PC-9 (cell line): Measurements from ENCODE around the gene PTPRG. TPM values are rescaled to one million over a fixed set of nuclear protein-coding genes. Genes with fewer than 3 reads are reported as not detected.

ENCODE experiments used
- BruUV-seq: library from RNA; stranded (reverse); fragments of 400-500 nt; replicated peaks from 2 replicates; lab custom pipeline; 2021; lab: Mats Ljungman, UMichigan
- CTCF ChIA-PET: fragments of 300-600 bp; sonication (Branson Sonifier 250); formaldehyde crosslinking; loops from one replicate; lab custom pipeline; 2022; ENCODE audit warnings: antibody characterized with exemption; lab: Charles Lee
- POLR2A ChIA-PET: fragments of 300-600 bp; sonication (Branson Sonifier 250); formaldehyde crosslinking; loops from one replicate; lab custom pipeline; 2022; ENCODE audit warnings: antibody characterized with exemption; ENCODE audit not compliant: unreplicated experiment; lab: Charles Lee
- DNase-seq, 2 experiments: peaks; one replicate each; pipeline versions ENCODE4 v3.0.0 to v3.0.0-alpha.2; 2015 to 2022; ENCODE audit warnings: mixed read lengths in 1 of 2
- H2AFZ ChIP-seq: fragments of 200-600 bp; sonication (generic); 2 replicates; pipeline ENCODE4 v1.8.1; 2017; ENCODE audit warnings: antibody characterized with exemption
- H3F3A ChIP-seq: fragments of 200-600 bp; sonication (generic); 2 replicates; pipeline ENCODE4 v1.8.1; 2017; ENCODE audit warnings: antibody characterized with exemption, mild to moderate bottlenecking, low read depth; ENCODE audit not compliant: insufficient read depth
- H3K27ac ChIP-seq: fragments of 200-600 bp; sonication (generic); 2 replicates; pipeline ENCODE4 v1.6.1; 2016; ENCODE audit warnings: mixed run types
- H3K27me3 ChIP-seq: fragments of 200-600 bp; sonication (generic); 2 replicates; pipeline ENCODE4 v1.6.1; 2016; ENCODE audit warnings: low read depth, mixed run types; ENCODE audit not compliant: insufficient read depth
- H3K36me3 ChIP-seq: fragments of 200-600 bp; sonication (generic); 2 replicates; pipeline ENCODE4 v1.6.1; 2016; ENCODE audit warnings: low read depth, mixed run types
- H3K4me1 ChIP-seq: fragments of 200-600 bp; sonication (generic); replicated peaks from 2 replicates; pipeline ENCODE4 v1.6.1; 2016; ENCODE audit warnings: mixed run types; ENCODE audit not compliant: insufficient read depth
- H3K4me2 ChIP-seq: fragments of 200-600 bp; sonication (generic); 2 replicates; pipeline ENCODE4 v1.6.1; 2017; ENCODE audit warnings: mixed run types
- H3K4me3 ChIP-seq: fragments of 200-600 bp; sonication (generic); 2 replicates; pipeline ENCODE4 v1.6.1; 2016; ENCODE audit warnings: mixed run types
- H3K79me2 ChIP-seq: fragments of 200-600 bp; sonication (generic); 2 replicates; pipeline ENCODE4 v1.6.1; 2017; ENCODE audit warnings: low read depth, mixed run types
- H3K9me2 ChIP-seq: fragments of 200-600 bp; sonication (generic); 2 replicates; pipeline ENCODE4 v1.8.1; 2017; ENCODE audit warnings: mild to moderate bottlenecking; ENCODE audit not compliant: insufficient read depth
- H3K9me3 ChIP-seq: fragments of 200-600 bp; sonication (generic); 2 replicates; pipeline ENCODE4 v1.8.1; 2016; ENCODE audit warnings: low read depth; ENCODE audit not compliant: insufficient read depth
- H4K20me1 ChIP-seq: fragments of 200-600 bp; sonication (generic); 2 replicates; pipeline ENCODE4 v1.8.1; 2017; ENCODE audit not compliant: insufficient read depth
- CTCF ChIP-seq: fragments of 200-600 bp; sonication (generic); conservative IDR thresholded peaks from 2 replicates; pipeline ENCODE4 v1.6.1; 2017; ENCODE audit warnings: mixed run types, antibody characterized with exemption, mild to moderate bottlenecking, moderate library complexity
- EZH2 ChIP-seq: fragments of 200-600 bp; sonication (generic); IDR thresholded peaks from 2 replicates; pipeline ENCODE4 v1.8.0; 2017; ENCODE audit warnings: antibody characterized with exemption, low read depth
- intact Hi-C: fragments of 100-400 bp; cut with micrococcal nuclease; formaldehyde crosslinking; loops from one replicate; pipeline ENCODE4 v1.10.0; 2022; ENCODE audit not compliant: unreplicated experiment
- total RNA-seq: library from RNA; stranded (reverse); gene quantifications from 2 replicates; pipeline ENCODE4 v1.2.3, GENCODE V29; 2021

PTPRG gene
- total RNA-seq, 1 experiment from 2014 or later, result 32.9 TPM

- no peak overlapping the region for H2AFZ ChIP-seq
- H3F3A ChIP-seq, result no peaks in the 10 kb centered on the region
- intact Hi-C loops, result no loop called here
- H3K79me2 ChIP-seq, result no peaks in the 10 kb centered on the region
- BruUV-seq, result no TSS peak
- H3K36me3 ChIP-seq, result no peaks in the 10 kb centered on the region
- H3K27ac ChIP-seq, result no peak overlapping the region
- H3K4me3 ChIP-seq, result no peak overlapping the region
- H4K20me1 ChIP-seq, result no peaks in the 10 kb centered on the region
- ChIA-PET POLR2A (no interaction called here), CTCF (no interaction called here)
- no peaks in the 10 kb centered on the region for H3K9me3 ChIP-seq
- no peaks in the 10 kb centered on the region for H3K9me2 ChIP-seq
- no peak overlapping the region for H3K4me2 ChIP-seq
- TF ChIP-seq EZH2 (no peak), CTCF (no peak)
- no peaks in the 10 kb centered on the region for H3K4me1 ChIP-seq
- no peaks in the 10 kb centered on the region for H3K27me3 ChIP-seq
- DNase-seq, result no peak
Observed at GRCh38 chr3:61826161-61826560, 264.8 kb downstream of the PTPRG start.

DNA sequence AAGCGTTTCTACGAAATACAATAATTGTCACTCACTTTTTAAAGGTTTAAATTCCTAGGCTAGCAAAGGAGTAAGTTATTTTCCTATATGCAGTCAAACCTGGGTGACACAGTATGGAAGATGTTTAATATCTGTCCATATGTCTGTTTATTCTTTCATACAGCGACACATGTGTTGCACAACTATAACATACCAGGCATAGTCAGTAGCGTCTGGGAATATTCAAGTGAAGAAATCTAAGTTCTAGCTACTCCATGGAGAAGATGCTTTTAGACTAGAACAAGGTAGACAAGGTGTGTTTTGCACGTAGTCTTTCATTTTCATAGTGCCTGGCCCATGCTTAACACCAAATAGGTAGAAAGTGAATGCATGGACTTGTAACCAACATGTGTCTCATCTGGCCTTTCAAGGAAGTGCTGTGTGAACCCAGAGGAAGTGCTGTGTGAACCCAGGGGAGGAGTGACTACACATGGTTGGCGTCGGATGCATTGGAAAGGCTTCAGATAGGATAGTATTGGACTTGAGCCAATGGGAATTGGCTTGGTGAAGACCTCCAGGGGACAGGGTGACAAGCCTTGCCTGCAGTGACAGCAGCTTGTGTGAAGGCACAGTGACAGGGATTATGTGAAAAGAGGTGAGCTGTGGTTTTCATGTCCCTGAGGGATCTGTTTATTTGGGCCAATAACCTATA lies 267.0 kb downstream of the PTPRG start:
- TF ChIP-seq CTCF, result no peak
- TF ChIP-seq EZH2, result no peak
- Histone ChIP-seq H4K20me1 (no peaks in the 10 kb centered on the region), H3K27ac (no peak overlapping the region), H3K4me1 (no peaks in the 10 kb centered on the region), H2AFZ (no peak overlapping the region), H3K9me3 (no peaks in the 10 kb centered on the region), H3F3A (no peaks in the 10 kb centered on the region), H3K4me3 (no peak overlapping the region), H3K79me2 (no peaks in the 10 kb centered on the region), H3K36me3 (no peaks in the 10 kb centered on the region), H3K4me2 (no peak overlapping the region), H3K27me3 (no peaks in the 10 kb centered on the region), H3K9me2 (no peaks in the 10 kb centered on the region)
- intact Hi-C loops, result no loop called here
- ChIA-PET CTCF (no interaction called here), POLR2A (no interaction called here)
- BruUV-seq, result no TSS peak
- no peak for DNase-seq

GRCh38 chr3:61828880-61829721 lies 267.7 kb downstream of the PTPRG start:
- Histone ChIP-seq H3K4me3 (no peak overlapping the region), H3K9me2 (no peaks in the 10 kb centered on the region), H4K20me1 (no peaks in the 10 kb centered on the region), H3K4me2 (no peak overlapping the region), H2AFZ (no peak overlapping the region), H3K4me1 (no peaks in the 10 kb centered on the region), H3K79me2 (no peaks in the 10 kb centered on the region), H3K27ac (no peak overlapping the region), H3K36me3 (no peaks in the 10 kb centered on the region), H3F3A (no peaks in the 10 kb centered on the region), H3K27me3 (no peaks in the 10 kb centered on the region), H3K9me3 (no peaks in the 10 kb centered on the region)
- POLR2A ChIA-PET, result no interaction called here
- no peak for DNase-seq
- TF ChIP-seq CTCF (no peak), EZH2 (no peak)
- CTCF ChIA-PET, result no interaction called here
- intact Hi-C loops, result no loop called here
- BruUV-seq, result no TSS peak
